HG03378 (cell line): ENCODE results near the gene ST3GAL4.
"Not testable (repeated sequence)": the region's sequence is repeated elsewhere in the genome, so short reads cannot be mapped to it uniquely, and the experiment has no call there.

Source experiments
- ATAC-seq: cut with Tn5 transposase; IDR thresholded peaks from one replicate; pipeline ENCODE4 v1.9.1; 2021; ENCODE audit warnings: mild to moderate bottlenecking, moderate library complexity; ENCODE audit not compliant: unreplicated experiment

Gene ST3GAL4

GRCh38 chr11:126345759-126346585, 9.5 kb upstream of the ST3GAL4 start:
- ATAC-seq = no peak

- ATAC-seq = no peak
Measured at GRCh38 chr11:126346586-126346940, 8.9 kb upstream of the ST3GAL4 start.

- not testable (repeated sequence) for ATAC-seq
Measured at GRCh38 chr11:126346946-126347345, 8.5 kb upstream of the ST3GAL4 start.

- no peak for ATAC-seq
Measured at GRCh38 chr11:126347751-126348668, 7.5 kb upstream of the ST3GAL4 start.

- no peak for ATAC-seq
Measured at GRCh38 chr11:126348806-126349582, 6.5 kb upstream of the ST3GAL4 start.

- no peak for ATAC-seq
Measured at GRCh38 chr11:126350836-126351235, 4.7 kb upstream of the ST3GAL4 start.

- ATAC-seq = no peak
Measured at GRCh38 chr11:126352163-126352562, 3.3 kb upstream of the ST3GAL4 start.

- no peak for ATAC-seq
Measured at GRCh38 chr11:126352934-126353801, 2.3 kb upstream of the ST3GAL4 start.

- ATAC-seq = peak; percentile 41
Measured at GRCh38 chr11:126354631-126355323, 709 bp upstream of the ST3GAL4 start.

- peak; percentile 4 for ATAC-seq
Measured at GRCh38 chr11:126355926-126356897, 726 bp downstream of the ST3GAL4 start.

GRCh38 chr11:126357055-126357962, 1.8 kb downstream of the ST3GAL4 start:
- ATAC-seq = no peak

- ATAC-seq = no peak
Measured at GRCh38 chr11:126357969-126358762, 2.7 kb downstream of the ST3GAL4 start.

GRCh38 chr11:126358763-126359160, 3.3 kb downstream of the ST3GAL4 start:
- no peak for ATAC-seq

GRCh38 chr11:126359431-126360048, 4.1 kb downstream of the ST3GAL4 start:
- ATAC-seq = no peak

GRCh38 chr11:126360049-126360446, 4.6 kb downstream of the ST3GAL4 start:
- ATAC-seq = no peak

- no peak for ATAC-seq
Measured at GRCh38 chr11:126361400-126361799, 5.9 kb downstream of the ST3GAL4 start.
